GM06990 (cell line): Measurements from ENCODE around the gene EGFR.

Experiments used
- DNase-seq: peaks from one replicate; pipeline ENCODE4 v3.0.0-alpha.2; 2011; ENCODE audit not compliant: insufficient read length; ENCODE audit errors: extremely low read depth
- H3K27me3 ChIP-seq: replicated peaks from 2 replicates; pipeline ENCODE4 v1.6.0; 2011; ENCODE audit warnings: low read length; ENCODE audit not compliant: control insufficient read depth, insufficient read depth
- H3K36me3 ChIP-seq: 2 replicates; pipeline ENCODE4 v1.5.1; 2011; ENCODE audit warnings: low read length; ENCODE audit not compliant: control insufficient read depth, insufficient read depth
- H3K4me3 ChIP-seq: replicated peaks from 2 replicates; pipeline ENCODE4 v1.5.1; 2011; ENCODE audit warnings: low read depth, mild to moderate bottlenecking, control low read depth, low read length
- TF ChIP-seq, protein P1 (sequence below): IDR thresholded peaks from 2 replicates; pipeline ENCODE4 v1.5.1; 2011; ENCODE audit warnings: low read length, control low read depth, mild to moderate bottlenecking, inconsistent platforms; ENCODE audit not compliant: insufficient read depth, poor library complexity, severe bottlenecking

The EGFR gene

DNA sequence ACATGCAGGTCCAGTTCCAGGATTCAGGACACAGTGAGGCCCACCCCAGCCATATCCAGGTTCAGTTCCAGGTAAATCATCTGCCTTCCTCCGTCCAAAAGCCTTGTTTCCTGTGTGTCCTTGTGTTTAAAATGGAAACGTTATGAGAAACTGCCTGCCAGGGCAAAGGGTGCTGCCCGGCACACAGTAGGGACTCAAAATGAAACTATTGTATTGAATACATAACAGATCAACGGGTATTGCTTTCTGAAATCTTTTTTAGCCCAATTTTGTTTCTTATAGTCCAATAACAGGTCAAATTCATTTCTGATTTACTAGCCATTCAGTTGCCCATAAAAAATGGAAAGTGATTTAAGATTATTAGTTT lies 115.5 kb downstream of the EGFR start:
- H3K36me3 ChIP-seq, result no peaks in the 10 kb centered on the region
- DNase-seq, result no peak
- H3K27me3 ChIP-seq, result no peaks in the 10 kb centered on the region
- no peak overlapping the region for H3K4me3 ChIP-seq
- TF ChIP-seq, protein P1, sequence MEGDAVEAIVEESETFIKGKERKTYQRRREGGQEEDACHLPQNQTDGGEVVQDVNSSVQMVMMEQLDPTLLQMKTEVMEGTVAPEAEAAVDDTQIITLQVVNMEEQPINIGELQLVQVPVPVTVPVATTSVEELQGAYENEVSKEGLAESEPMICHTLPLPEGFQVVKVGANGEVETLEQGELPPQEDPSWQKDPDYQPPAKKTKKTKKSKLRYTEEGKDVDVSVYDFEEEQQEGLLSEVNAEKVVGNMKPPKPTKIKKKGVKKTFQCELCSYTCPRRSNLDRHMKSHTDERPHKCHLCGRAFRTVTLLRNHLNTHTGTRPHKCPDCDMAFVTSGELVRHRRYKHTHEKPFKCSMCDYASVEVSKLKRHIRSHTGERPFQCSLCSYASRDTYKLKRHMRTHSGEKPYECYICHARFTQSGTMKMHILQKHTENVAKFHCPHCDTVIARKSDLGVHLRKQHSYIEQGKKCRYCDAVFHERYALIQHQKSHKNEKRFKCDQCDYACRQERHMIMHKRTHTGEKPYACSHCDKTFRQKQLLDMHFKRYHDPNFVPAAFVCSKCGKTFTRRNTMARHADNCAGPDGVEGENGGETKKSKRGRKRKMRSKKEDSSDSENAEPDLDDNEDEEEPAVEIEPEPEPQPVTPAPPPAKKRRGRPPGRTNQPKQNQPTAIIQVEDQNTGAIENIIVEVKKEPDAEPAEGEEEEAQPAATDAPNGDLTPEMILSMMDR, result no peak

DNA sequence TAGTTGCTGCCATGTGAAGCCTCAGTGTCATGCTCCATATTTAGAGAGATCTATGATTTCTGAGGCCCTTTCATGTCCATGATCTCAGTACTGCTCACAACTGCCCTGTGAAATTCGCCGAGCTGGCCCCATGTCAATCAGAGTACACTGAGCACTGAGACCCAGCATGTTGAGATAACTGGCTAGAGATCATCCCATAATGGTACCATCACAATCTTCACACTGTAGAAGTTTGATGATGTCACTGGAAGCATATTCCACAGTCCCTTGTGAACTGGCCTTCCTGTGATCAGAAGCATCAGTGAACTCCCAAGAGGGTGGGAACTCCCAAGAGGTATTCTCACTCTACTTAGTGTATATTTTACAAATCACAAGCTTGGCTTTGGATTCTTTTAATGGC lies 116.0 kb downstream of the EGFR start:
- Histone ChIP-seq H3K36me3 (no peaks in the 10 kb centered on the region), H3K27me3 (no peaks in the 10 kb centered on the region), H3K4me3 (no peak overlapping the region)
- TF ChIP-seq, protein P1, result no peak
- no peak for DNase-seq

DNA sequence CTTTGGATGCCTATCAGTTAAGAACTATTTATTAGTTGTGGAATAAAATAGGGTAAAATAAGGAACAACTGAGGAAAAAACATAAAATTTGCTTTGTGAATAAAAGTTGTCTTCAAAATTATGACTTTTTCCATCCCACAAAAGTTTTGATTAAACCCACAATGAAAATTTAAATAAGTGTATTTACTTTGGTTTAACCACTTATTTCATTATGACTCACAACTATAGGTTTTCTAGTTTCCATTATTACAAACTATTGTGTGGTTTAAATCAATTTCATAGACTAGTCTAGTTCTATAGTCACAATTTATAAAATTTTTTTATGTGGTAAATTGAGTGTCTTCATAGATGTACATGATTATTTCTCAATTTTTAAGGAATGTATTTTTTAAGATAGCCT lies 116.6 kb downstream of the EGFR start:
- no peak for DNase-seq
- Histone ChIP-seq H3K4me3 (no peak overlapping the region), H3K36me3 (no peaks in the 10 kb centered on the region), H3K27me3 (no peaks in the 10 kb centered on the region)
- TF ChIP-seq, protein P1, result no peak

DNA sequence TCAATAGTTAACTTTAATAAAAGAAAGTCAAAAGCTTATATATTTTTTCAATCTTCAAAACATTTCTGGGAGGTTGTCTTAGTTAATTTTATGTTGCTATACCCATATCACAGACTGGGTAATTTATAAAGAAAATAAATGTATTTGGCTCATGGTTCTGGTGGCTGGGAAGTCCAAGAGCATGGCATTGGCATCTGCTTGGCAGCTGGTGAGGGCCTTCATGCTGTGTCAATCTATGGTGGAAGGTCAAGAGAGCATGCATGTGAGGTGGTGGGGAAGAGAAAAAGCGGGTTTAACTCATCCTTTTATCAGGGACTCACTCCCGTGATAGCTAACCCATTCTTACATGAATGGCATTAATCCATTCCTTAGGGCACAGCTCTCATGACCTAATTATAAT lies 119.8 kb downstream of the EGFR start:
- DNase-seq, result no peak
- Histone ChIP-seq H3K4me3 (no peak overlapping the region), H3K27me3 (no peaks in the 10 kb centered on the region), H3K36me3 (no peaks in the 10 kb centered on the region)
- TF ChIP-seq, protein P1, result no peak

DNA sequence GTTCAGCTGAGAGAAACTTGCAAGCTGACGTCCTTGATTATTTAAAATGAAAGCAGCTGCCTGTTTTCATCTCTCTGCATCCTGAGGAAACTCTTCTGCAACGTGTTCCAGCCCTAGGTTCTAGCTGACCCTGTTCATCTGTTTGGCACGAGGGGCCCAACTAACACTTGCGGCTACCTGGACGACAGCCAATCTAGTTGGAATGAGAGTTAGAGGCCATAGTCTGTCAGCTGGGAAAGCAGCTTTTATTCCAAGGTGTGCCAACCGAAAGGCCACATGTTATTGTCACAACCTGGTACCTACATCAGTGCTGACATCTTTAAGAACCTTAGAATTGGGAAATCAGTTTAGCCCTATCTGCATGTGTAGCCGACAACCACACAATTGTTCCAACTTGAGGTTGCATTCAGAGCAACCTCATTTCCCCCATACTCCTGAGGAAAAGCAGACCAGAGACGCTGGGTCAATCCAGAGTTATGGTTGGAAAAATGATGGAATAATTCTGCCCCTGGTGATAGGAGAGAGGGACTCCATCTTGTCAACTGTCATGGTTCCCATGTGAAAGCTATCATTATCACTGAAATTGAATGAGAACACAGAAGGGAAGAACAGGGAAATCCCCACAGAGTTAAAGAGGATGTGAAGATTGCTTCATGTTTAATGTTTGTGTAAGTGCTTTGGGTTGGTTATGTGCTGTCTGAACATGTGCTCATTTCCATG lies 121.6 kb downstream of the EGFR start:
- DNase-seq, result no peak
- Histone ChIP-seq H3K36me3 (no peaks in the 10 kb centered on the region), H3K27me3 (no peaks in the 10 kb centered on the region), H3K4me3 (no peak overlapping the region)
- TF ChIP-seq, protein P1, result no peak

DNA sequence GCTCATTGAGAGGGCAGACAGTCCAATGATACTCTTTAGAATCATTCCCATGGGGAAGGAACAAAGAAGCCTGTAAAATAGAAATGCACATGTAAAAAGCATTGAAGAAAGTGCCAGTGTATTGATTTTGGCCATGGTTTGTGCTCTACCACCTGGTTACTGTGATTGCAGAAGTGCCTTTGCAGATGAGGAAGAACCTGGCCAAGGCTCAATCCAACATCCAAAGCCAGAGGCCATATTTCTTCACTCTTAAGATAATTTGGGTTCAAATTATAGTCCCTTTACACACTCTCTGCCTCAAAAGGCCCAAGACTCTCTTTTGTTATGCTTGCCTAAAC lies 122.1 kb downstream of the EGFR start:
- Histone ChIP-seq H3K4me3 (no peak overlapping the region), H3K27me3 (no peaks in the 10 kb centered on the region), H3K36me3 (no peaks in the 10 kb centered on the region)
- TF ChIP-seq, protein P1, result no peak
- no peak for DNase-seq
